Measurements from ENCODE around the gene NYAP2.

Gene NYAP2

DNA sequence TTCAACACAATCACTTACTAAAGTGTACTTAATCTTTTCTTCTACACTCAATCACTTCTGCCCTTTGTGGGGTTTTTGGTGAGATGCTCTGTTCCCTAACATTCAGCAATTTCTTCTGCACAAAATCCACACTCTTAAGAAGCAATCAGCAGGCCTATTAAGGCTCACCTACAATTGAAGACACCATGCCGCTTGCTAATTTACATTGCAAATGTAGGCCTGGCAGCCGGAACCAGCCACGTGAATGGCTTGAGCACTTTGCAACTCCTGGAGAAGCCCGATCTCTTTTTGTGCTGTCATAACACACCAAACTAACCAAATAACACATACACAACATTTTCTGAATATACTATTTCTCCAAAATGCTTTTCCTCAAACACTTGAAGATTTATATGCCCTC is 66.3 kb downstream of the NYAP2 start:
- H3K4me1 ChIP-seq: no peaks in the 10 kb centered on the region
- no peaks in the 10 kb centered on the region for H3K36me3 ChIP-seq
- no peak overlapping the region for H3K27ac ChIP-seq
- TF ChIP-seq, protein P1, sequence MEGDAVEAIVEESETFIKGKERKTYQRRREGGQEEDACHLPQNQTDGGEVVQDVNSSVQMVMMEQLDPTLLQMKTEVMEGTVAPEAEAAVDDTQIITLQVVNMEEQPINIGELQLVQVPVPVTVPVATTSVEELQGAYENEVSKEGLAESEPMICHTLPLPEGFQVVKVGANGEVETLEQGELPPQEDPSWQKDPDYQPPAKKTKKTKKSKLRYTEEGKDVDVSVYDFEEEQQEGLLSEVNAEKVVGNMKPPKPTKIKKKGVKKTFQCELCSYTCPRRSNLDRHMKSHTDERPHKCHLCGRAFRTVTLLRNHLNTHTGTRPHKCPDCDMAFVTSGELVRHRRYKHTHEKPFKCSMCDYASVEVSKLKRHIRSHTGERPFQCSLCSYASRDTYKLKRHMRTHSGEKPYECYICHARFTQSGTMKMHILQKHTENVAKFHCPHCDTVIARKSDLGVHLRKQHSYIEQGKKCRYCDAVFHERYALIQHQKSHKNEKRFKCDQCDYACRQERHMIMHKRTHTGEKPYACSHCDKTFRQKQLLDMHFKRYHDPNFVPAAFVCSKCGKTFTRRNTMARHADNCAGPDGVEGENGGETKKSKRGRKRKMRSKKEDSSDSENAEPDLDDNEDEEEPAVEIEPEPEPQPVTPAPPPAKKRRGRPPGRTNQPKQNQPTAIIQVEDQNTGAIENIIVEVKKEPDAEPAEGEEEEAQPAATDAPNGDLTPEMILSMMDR (IDR thresholded peaks at IDR 0.05): no peak
- H3K4me3 ChIP-seq: no peak overlapping the region
- intact Hi-C loops (cut with DNase I; ENCODE audit: low total_unique reads): no loop called here
- H3K27me3 ChIP-seq: no peaks in the 10 kb centered on the region
- no peak for DNase-seq
- H3K9me3 ChIP-seq: no peaks in the 10 kb centered on the region

DNA sequence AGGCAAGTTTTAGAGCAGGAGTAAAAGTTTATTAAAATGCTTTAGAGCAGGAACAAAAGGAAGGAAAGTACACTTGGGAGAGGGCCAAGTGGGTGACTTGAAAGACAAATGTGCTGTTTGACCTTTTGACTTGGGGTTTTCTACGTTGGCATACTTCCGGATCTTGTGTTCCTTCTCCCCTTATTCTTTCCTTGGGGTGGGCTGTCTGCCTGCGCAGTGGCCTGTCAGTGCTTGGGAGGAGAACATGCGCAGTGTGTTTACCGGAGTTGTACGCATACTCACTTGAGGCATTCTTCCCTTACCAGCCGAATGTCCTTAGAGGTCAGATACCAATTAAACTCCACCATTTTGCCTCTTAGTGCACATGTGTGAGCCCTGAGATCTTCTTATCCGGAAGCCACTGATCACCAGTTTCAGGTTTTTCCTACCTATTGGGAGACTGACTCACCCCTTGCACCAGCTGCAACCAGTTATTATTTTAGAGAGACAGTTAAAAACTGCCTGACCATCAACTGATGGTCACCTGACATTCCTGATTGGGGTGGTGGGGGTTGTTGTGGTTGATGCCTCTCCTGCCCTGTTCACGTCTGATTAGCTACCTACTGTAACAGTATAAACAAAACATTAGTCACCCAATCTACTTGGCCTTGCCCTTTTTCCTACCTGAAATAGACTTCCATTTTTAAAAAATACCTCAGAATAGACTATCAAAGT is 67.5 kb downstream of the NYAP2 start:
- Histone ChIP-seq H3K4me1 (no peaks in the 10 kb centered on the region), H3K4me3 (no peak overlapping the region), H3K27ac (no peak overlapping the region), H3K36me3 (no peaks in the 10 kb centered on the region), H3K9me3 (no peaks in the 10 kb centered on the region), H3K27me3 (no peaks in the 10 kb centered on the region)
- DNase-seq: no peak
- TF ChIP-seq, protein P1 (IDR thresholded peaks at IDR 0.05): no peak
- intact Hi-C loops (cut with DNase I; ENCODE audit: low total_unique reads): no loop called here

DNA sequence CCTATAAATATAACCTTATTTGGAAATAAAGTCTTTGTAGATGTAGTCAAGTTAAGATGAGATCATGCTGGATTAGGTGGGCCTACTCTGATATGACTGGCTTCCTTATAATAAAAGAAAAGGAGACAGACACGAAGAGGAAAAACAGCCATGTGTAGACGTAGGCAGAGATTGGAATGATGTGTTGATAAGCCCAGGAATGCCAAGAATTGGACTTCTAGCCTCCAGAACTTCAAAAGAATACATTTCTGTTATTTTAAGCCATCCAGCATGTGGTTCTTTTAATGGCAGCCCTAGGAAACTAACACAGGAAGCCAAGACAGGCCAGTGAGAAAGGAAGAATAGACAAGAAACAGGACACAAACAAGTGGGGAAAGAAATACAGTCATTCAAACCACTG is 68.6 kb downstream of the NYAP2 start:
- intact Hi-C loops (cut with DNase I; ENCODE audit: low total_unique reads): no loop called here
- Histone ChIP-seq H3K4me1 (no peaks in the 10 kb centered on the region), H3K27ac (no peak overlapping the region), H3K27me3 (no peaks in the 10 kb centered on the region), H3K9me3 (no peaks in the 10 kb centered on the region), H3K36me3 (no peaks in the 10 kb centered on the region), H3K4me3 (no peak overlapping the region)
- no peak for DNase-seq
- TF ChIP-seq, protein P1 (IDR thresholded peaks at IDR 0.05): no peak

DNA sequence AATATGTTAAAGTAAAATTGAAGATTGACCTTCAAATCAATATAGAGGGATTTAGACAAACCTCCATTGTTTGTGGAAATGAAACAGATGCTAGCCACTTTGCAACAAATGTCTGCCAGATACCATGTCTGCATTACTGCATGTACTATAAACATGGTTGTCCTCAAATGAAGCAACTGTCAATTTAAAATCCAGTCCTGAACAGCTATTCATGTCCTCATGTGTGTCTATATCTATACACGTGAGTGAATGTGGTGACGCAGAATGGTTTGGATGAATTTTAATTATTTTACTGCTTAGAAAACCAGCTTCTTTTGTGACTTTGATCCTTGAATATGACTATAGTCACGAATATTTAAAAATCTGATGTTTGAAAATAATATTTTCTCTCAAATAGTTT is 71.5 kb downstream of the NYAP2 start:
- no peak overlapping the region for H3K4me3 ChIP-seq
- no peaks in the 10 kb centered on the region for H3K4me1 ChIP-seq
- no peak for DNase-seq
- no peaks in the 10 kb centered on the region for H3K27me3 ChIP-seq
- no peak overlapping the region for H3K27ac ChIP-seq
- H3K36me3 ChIP-seq: no peaks in the 10 kb centered on the region
- no peaks in the 10 kb centered on the region for H3K9me3 ChIP-seq
- intact Hi-C loops (cut with DNase I; ENCODE audit: low total_unique reads): no loop called here
- TF ChIP-seq, protein P1 (IDR thresholded peaks at IDR 0.05): no peak

DNA sequence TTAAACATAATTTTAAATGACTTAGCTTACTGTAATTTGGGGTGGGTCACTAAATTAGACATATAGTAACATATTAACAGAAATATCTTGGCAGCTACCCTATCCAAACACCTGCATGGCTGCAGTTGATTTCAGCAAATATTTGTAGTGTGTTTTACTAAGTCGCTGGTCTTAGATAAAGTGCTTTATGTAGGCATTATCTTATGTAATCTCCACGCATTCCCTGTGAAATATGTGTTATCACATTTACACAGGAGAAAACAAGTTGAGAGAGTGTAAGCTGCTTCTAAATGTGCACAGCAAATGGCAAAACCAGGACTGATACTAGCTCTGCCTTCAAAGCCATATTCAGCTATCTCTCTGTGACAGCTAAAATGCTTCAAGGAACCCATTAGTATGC is 72.0 kb downstream of the NYAP2 start:
- H3K9me3 ChIP-seq: no peaks in the 10 kb centered on the region
- TF ChIP-seq, protein P1 (IDR thresholded peaks at IDR 0.05): no peak
- no peak overlapping the region for H3K4me3 ChIP-seq
- H3K27ac ChIP-seq: no peak overlapping the region
- no peaks in the 10 kb centered on the region for H3K4me1 ChIP-seq
- H3K27me3 ChIP-seq: no peaks in the 10 kb centered on the region
- intact Hi-C loops (cut with DNase I; ENCODE audit: low total_unique reads): no loop called here
- DNase-seq: no peak
- H3K36me3 ChIP-seq: no peaks in the 10 kb centered on the region

DNA sequence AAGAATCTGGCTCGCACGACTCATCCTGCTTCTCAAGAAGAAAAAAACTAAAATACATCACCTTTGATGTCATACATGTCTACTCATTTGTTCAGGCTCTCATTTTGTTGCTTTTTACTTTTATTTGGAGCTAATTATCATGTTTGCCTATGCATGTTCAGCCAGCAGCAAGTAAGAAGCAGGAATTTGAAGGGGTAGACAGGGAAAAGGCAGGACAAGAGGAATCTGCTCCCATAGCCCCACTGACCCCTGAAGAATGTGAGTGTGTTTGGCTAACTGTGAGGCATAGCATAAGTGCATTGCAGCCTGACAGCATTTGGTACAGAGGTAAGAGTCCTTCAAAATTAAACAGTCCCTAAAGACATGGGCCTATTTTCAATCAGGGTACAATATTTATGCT is 72.7 kb downstream of the NYAP2 start:
- intact Hi-C loops (cut with DNase I; ENCODE audit: low total_unique reads): no loop called here
- TF ChIP-seq, protein P1 (IDR thresholded peaks at IDR 0.05): no peak
- no peak overlapping the region for H3K27ac ChIP-seq
- no peak for DNase-seq
- H3K36me3 ChIP-seq: no peaks in the 10 kb centered on the region
- no peaks in the 10 kb centered on the region for H3K4me1 ChIP-seq
- H3K27me3 ChIP-seq: no peaks in the 10 kb centered on the region
- H3K9me3 ChIP-seq: no peaks in the 10 kb centered on the region
- no peak overlapping the region for H3K4me3 ChIP-seq
